Ishikawa (cell line): ENCODE measurements around the gene ABCG5.

ENCODE experiments used
- CEBPB ChIP-seq: IDR thresholded peaks from 2 replicates; pipeline ENCODE4 v1.6.1; 2012
- EGR1 ChIP-seq: IDR thresholded peaks from 2 replicates; pipeline ENCODE4 v1.6.1; 2012

GRCh38 chr2:43846140-43846793, 7.6 kb upstream of the ABCG5 start:
- TF ChIP-seq EGR1 (no peak), CEBPB (no peak)
